Measurements from ENCODE around the gene COL6A3.

The COL6A3 gene

DNA sequence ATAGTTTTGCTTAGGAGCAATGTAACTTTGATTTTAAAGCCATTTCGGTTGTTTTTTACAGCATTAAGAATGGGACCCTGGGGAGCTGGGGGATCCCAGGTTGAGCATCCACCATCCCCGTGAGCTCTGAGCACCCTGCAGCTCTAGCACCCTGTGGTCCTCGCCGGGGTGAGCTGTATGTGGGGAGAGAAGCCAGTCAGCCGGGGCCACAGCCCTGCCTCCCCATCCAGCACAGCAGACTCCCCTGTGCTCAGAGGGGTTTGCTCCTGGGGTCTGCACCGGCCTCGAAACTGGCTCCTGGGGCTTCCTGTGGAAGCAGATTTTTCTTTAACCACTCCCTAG is 1.3 kb downstream of the COL6A3 start:
- Histone ChIP-seq H3K4me3 (ENCODE audit: low read depth, low read length) (no peak overlapping the region), H3K36me3 (ENCODE audit: control insufficient read depth in 2 of 2, insufficient read depth in 1 of 2, low read length in 2 of 2) (no peaks in the 10 kb centered on the region), H3K27ac (ENCODE audit: extremely low read depth, low read depth, low read length) (no peak overlapping the region), H3K9me3 (ENCODE audit: control insufficient read depth, insufficient read depth, low read depth, low read length) (no peaks in the 10 kb centered on the region), H3K4me1 (ENCODE audit: control insufficient read depth, insufficient read depth, low read length) (no peaks in the 10 kb centered on the region)
- TF ChIP-seq ZNF610 (tag by site-specific recombination; IDR thresholded peaks at IDR 0.05; ENCODE audit: borderline replicate concordance) (no peak), ZNF560 (tag by site-specific recombination; IDR thresholded peaks at IDR 0.05; ENCODE audit: borderline replicate concordance) (no peak)
- ChIA-PET POLR2A (no interaction called here), CTCF (interaction anchor here (0.6 to 1.6 kb wide), 4 partner anchors 9 to 319 kb away, joined by 3 to 5 read pairs (median 4); no protein-coding TSS in a partner anchor)

DNA sequence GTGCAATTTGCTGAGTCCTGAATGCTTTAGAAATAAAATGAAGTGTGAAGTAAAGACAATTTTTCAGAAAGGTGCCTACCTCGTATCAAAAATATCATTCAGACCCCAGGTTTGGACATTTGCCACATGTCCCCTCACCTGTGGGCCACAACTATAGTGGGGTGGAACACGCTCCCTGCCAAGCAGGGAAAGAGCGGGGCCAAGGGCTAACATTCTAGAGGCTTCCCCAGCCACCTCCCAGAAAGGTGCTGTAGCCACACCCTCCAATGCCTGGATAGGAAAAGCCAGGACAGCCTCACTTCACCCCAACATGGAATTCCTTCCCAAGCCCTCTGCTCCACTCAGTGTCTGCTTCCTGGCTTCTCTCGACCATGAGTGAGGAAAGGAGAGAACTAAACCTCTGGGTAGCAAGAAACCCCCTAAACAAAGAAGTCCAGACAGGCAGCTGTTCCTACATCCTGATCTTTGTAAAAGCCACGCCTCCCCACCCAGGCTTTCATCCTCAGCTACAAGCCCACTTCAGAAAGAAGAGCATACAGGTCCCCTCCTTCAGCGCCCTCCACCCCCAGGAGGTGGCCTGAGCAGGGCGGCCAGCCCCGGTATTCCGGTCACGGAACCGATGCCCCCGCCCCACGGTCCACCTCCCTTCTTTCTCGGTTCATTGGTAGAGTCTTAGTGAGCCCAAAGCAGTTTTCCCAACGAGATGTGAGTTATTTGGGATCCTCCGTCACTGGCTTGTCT is 2.1 kb downstream of the COL6A3 start:
- Histone ChIP-seq H3K27ac (ENCODE audit: extremely low read depth, low read depth, low read length) (no peak overlapping the region), H3K4me3 (ENCODE audit: low read depth, low read length) (no peak overlapping the region), H3K4me1 (ENCODE audit: control insufficient read depth, insufficient read depth, low read length) (no peaks in the 10 kb centered on the region), H3K9me3 (ENCODE audit: control insufficient read depth, insufficient read depth, low read depth, low read length) (no peaks in the 10 kb centered on the region), H3K36me3 (ENCODE audit: control insufficient read depth in 2 of 2, insufficient read depth in 1 of 2, low read length in 2 of 2) (no peaks in the 10 kb centered on the region)
- ChIA-PET CTCF (interaction anchor here (0.8 to 8.6 kb wide), 7 partner anchors 9 to 261 kb away, joined by 3 to 72 read pairs (median 8); no protein-coding TSS in a partner anchor), POLR2A (no interaction called here)
- TF ChIP-seq ZNF341 (tag by site-specific recombination; IDR thresholded peaks at IDR 0.05; ENCODE audit: low read depth) (no peak), ZNF23 (tag by site-specific recombination; IDR thresholded peaks at IDR 0.05; ENCODE audit: borderline replicate concordance) (no peak), BCL11B (tag by site-specific recombination; IDR thresholded peaks at IDR 0.05; ENCODE audit: low read depth) (no peak), ZBTB8A (tag by site-specific recombination; IDR thresholded peaks at IDR 0.05) (no peak), GLI4 (tag by site-specific recombination; IDR thresholded peaks at IDR 0.05) (no peak), GLIS1 (tag by site-specific recombination; IDR thresholded peaks at IDR 0.05) (no peak), ZNF146 (tag by site-specific recombination; IDR thresholded peaks at IDR 0.05) (no peak), ZNF792 (tag by site-specific recombination; IDR thresholded peaks at IDR 0.05) (no peak), ZNF600 (tag by site-specific recombination; IDR thresholded peaks at IDR 0.05) (no peak), ZNF132 (tag by site-specific recombination; IDR thresholded peaks at IDR 0.05; ENCODE audit: borderline replicate concordance) (no peak), ZNF16 (tag by site-specific recombination; IDR thresholded peaks at IDR 0.05; ENCODE audit: low read depth) (no peak), MYNN (tag by site-specific recombination; IDR thresholded peaks at IDR 0.05; ENCODE audit: borderline replicate concordance) (no peak), ZNF548 (tag by site-specific recombination; IDR thresholded peaks at IDR 0.05) (no peak), ZNF121 (tag by site-specific recombination; IDR thresholded peaks at IDR 0.05) (no peak), ZBTB17 (tag by site-specific recombination; IDR thresholded peaks at IDR 0.05) (no peak)
- TF ChIP-seq, protein P1, sequence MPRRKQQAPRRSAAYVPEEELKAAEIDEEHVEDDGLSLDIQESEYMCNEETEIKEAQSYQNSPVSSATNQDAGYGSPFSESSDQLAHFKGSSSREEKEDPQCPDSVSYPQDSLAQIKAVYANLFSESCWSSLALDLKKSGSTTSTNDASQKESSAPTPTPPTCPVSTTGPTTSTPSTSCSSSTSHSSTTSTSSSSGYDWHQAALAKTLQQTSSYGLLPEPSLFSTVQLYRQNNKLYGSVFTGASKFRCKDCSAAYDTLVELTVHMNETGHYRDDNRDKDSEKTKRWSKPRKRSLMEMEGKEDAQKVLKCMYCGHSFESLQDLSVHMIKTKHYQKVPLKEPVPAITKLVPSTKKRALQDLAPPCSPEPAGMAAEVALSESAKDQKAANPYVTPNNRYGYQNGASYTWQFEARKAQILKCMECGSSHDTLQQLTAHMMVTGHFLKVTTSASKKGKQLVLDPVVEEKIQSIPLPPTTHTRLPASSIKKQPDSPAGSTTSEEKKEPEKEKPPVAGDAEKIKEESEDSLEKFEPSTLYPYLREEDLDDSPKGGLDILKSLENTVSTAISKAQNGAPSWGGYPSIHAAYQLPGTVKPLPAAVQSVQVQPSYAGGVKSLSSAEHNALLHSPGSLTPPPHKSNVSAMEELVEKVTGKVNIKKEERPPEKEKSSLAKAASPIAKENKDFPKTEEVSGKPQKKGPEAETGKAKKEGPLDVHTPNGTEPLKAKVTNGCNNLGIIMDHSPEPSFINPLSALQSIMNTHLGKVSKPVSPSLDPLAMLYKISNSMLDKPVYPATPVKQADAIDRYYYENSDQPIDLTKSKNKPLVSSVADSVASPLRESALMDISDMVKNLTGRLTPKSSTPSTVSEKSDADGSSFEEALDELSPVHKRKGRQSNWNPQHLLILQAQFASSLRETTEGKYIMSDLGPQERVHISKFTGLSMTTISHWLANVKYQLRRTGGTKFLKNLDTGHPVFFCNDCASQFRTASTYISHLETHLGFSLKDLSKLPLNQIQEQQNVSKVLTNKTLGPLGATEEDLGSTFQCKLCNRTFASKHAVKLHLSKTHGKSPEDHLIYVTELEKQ (tag by site-specific recombination; IDR thresholded peaks at IDR 0.05; ENCODE audit: borderline replicate concordance) = no peak
- TF ChIP-seq, protein P2, sequence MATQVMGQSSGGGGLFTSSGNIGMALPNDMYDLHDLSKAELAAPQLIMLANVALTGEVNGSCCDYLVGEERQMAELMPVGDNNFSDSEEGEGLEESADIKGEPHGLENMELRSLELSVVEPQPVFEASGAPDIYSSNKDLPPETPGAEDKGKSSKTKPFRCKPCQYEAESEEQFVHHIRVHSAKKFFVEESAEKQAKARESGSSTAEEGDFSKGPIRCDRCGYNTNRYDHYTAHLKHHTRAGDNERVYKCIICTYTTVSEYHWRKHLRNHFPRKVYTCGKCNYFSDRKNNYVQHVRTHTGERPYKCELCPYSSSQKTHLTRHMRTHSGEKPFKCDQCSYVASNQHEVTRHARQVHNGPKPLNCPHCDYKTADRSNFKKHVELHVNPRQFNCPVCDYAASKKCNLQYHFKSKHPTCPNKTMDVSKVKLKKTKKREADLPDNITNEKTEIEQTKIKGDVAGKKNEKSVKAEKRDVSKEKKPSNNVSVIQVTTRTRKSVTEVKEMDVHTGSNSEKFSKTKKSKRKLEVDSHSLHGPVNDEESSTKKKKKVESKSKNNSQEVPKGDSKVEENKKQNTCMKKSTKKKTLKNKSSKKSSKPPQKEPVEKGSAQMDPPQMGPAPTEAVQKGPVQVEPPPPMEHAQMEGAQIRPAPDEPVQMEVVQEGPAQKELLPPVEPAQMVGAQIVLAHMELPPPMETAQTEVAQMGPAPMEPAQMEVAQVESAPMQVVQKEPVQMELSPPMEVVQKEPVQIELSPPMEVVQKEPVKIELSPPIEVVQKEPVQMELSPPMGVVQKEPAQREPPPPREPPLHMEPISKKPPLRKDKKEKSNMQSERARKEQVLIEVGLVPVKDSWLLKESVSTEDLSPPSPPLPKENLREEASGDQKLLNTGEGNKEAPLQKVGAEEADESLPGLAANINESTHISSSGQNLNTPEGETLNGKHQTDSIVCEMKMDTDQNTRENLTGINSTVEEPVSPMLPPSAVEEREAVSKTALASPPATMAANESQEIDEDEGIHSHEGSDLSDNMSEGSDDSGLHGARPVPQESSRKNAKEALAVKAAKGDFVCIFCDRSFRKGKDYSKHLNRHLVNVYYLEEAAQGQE (tag by site-specific recombination; IDR thresholded peaks at IDR 0.05) = no peak
